OCI-LY3 (cell line): ENCODE measurements around the gene PREX1.

Experiments used
- EZH2phosphoT487 ChIP-seq: fragments of 200-600 bp; shearing (Covaris generic); IDR thresholded peaks from 2 replicates; pipeline ENCODE4 v1.6.1; 2018; ENCODE audit warnings: antibody characterized with exemption, mixed run types, low read depth
- TF ChIP-seq, protein P1 (sequence below): fragments of 200-600, 300-600 bp; sonication (generic); IDR thresholded peaks from 2 replicates; pipeline ENCODE4 v1.5.1; 2014; ENCODE audit warnings: antibody characterized with exemption, low read length, low read depth

DNA sequence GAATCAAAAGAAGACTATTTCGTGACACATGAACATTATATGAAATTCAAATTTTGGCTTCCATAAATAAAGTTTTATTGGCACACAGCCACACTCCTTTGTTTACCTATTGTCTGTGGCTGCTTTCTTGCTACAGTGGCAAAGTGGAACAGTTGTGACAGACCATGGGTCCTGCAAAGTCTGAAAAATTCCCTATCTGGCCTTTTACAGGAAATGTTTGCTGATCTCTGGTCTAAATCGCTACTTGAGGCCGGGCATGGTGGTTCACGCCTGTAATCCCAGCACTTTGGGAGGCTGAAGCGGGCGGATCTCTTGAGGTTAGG lies 23.1 kb upstream of the PREX1 start:
- TF ChIP-seq, protein P1, sequence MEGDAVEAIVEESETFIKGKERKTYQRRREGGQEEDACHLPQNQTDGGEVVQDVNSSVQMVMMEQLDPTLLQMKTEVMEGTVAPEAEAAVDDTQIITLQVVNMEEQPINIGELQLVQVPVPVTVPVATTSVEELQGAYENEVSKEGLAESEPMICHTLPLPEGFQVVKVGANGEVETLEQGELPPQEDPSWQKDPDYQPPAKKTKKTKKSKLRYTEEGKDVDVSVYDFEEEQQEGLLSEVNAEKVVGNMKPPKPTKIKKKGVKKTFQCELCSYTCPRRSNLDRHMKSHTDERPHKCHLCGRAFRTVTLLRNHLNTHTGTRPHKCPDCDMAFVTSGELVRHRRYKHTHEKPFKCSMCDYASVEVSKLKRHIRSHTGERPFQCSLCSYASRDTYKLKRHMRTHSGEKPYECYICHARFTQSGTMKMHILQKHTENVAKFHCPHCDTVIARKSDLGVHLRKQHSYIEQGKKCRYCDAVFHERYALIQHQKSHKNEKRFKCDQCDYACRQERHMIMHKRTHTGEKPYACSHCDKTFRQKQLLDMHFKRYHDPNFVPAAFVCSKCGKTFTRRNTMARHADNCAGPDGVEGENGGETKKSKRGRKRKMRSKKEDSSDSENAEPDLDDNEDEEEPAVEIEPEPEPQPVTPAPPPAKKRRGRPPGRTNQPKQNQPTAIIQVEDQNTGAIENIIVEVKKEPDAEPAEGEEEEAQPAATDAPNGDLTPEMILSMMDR: no peak
- TF ChIP-seq EZH2phosphoT487: no peak
